Activated CD4-positive, alpha-beta T cell treated with anti-CD3 and anti-CD28 coated beads for 36 hours (primary cell): ENCODE data around the gene NPR2. TPM values are rescaled to one million over a fixed set of nuclear protein-coding genes. Genes with fewer than 3 reads are reported as not detected.
A peak's percentile ranks its signal among the peaks of the same experiment; 100 is the strongest.

Experiments
- ATAC-seq: fragments of 200-7000 bp; cut with Tn5 transposase; one replicate; pipeline ENCODE4 v1.10.0; 2021; ENCODE audit warnings: mild to moderate bottlenecking, moderate library complexity
- CTCF ChIA-PET: fragments of 350-600 bp; sonication (Branson Sonifier 250); formaldehyde crosslinking; loops from one replicate; lab custom pipeline; 2021; ENCODE audit warnings: antibody characterized with exemption; lab: Charles Lee
- POLR2A ChIA-PET: fragments of 350-600 bp; sonication (Branson Sonifier 250); formaldehyde crosslinking; loops from one replicate; lab custom pipeline; 2021; ENCODE audit warnings: antibody characterized with exemption, inconsistent platforms; lab: Charles Lee
- DNase-seq: peaks from one replicate; pipeline ENCODE4 v3.0.0-alpha.2; 2020
- H3K27ac Mint-ChIP-seq: one replicate; pipeline ENCODE4 v1.8.0; 2021; ENCODE audit warnings: mixed read lengths
- H3K27me3 Mint-ChIP-seq: one replicate; pipeline ENCODE4 v1.8.0; 2021; ENCODE audit warnings: mixed read lengths
- H3K36me3 Mint-ChIP-seq: one replicate; pipeline ENCODE4 v1.8.0; 2021; ENCODE audit warnings: low read depth, mixed read lengths
- H3K4me1 Mint-ChIP-seq: one replicate; pipeline ENCODE4 v1.8.0; 2021; ENCODE audit warnings: mixed read lengths
- H3K4me3 Mint-ChIP-seq: one replicate; pipeline ENCODE4 v1.8.0; 2021; ENCODE audit warnings: mild to moderate bottlenecking, moderate library complexity, mixed read lengths
- H3K9me3 Mint-ChIP-seq: one replicate; pipeline ENCODE4 v1.8.0; 2021; ENCODE audit warnings: low read depth, mixed read lengths
- intact Hi-C, 2 experiments: fragments of 100-400 bp; cut with DNase I in 1 of 2; cut with micrococcal nuclease in 1 of 2; formaldehyde crosslinking; loops; one replicate each; pipeline versions ENCODE4 v1.14.2 to v1.15.1; 2022 to 2024; cut with DNase I, micrococcal nuclease
- total RNA-seq, 2 experiments: library from RNA; stranded (reverse); gene quantifications; one replicate each; pipeline ENCODE4 v1.2.3, GENCODE V29; 2021

Gene NPR2
- total RNA-seq, 2 experiments from 2014 or later = 9.3 to 10.5 TPM

DNA sequence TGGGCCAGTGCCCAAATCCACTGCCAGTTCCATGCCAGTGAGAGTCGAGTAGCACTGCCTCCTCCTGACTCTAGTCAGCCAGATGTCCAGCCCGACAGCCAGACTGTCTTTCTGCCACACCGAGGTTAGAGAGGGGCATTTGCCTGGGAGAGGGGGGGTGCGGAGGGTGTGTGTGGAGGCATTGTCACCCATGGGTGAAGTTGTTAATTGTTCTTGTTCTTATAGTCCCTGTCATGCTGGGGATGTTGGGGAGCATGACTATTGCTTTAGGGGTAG is 41.2 kb upstream of the NPR2 start:
- no peaks in the 10 kb centered on the region for H3K27me3 Mint-ChIP-seq
- H3K27ac Mint-ChIP-seq = peak overlapping the region; percentile 88
- CTCF ChIA-PET = interaction anchor here (0.9 to 4.5 kb wide), 5 partner anchors 8 to 133 kb away, joined by 3 to 54 read pairs (median 5); partner anchors contain the start of genes CREB3 and TLN1
- ATAC-seq (no peak), DNase-seq (no peak)
- peaks cover 19% of the 10 kb centered on the region for H3K36me3 Mint-ChIP-seq
- peak overlapping the region; percentile 93 for H3K4me3 Mint-ChIP-seq
- peaks cover 37% of the 10 kb centered on the region for H3K4me1 Mint-ChIP-seq
- POLR2A ChIA-PET = interaction anchor here (1.1 to 3.3 kb wide), 2 partner anchors 18 to 48 kb away, joined by 3 to 14 read pairs; partner anchors contain the start of genes CREB3 and TLN1
- intact Hi-C loops = loop anchor here in 1 of 2 experiments (10.0 kb wide), 1 partner anchor 655 kb away; the partner anchor contains the start of gene RNF38
- H3K9me3 Mint-ChIP-seq = no peaks in the 10 kb centered on the region

DNA sequence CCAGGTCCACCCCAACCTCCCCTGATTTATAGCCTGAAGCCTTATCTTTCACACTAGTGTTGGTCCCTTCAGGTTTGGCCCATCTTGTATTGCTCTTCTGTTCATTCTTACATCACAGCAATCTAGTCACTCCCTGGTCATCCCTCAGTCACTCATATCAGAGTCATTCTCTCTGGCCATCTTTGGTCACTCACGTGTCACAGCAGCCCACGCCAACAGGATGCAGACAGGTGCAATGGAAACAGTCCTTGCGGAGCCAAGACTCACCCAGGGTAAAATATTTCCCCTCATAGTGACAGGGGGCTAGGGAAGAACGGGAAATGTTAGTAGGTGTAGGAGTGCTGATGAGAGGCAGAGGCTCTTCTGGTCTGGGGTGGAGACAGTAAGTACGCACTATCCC is 37.9 kb upstream of the NPR2 start:
- Mint-ChIP-seq H3K4me3 (no peak overlapping the region), H3K36me3 (peaks cover 19% of the 10 kb centered on the region), H3K9me3 (no peaks in the 10 kb centered on the region), H3K4me1 (peaks cover 26% of the 10 kb centered on the region), H3K27me3 (no peaks in the 10 kb centered on the region), H3K27ac (no peak overlapping the region)
- intact Hi-C loops = loop anchor here in 1 of 2 experiments (10.0 kb wide), 1 partner anchor 651 kb away; the partner anchor contains the start of gene RNF38
- ATAC-seq (no peak), DNase-seq (no peak)
- CTCF ChIA-PET = no interaction called here
- POLR2A ChIA-PET = no interaction called here

DNA sequence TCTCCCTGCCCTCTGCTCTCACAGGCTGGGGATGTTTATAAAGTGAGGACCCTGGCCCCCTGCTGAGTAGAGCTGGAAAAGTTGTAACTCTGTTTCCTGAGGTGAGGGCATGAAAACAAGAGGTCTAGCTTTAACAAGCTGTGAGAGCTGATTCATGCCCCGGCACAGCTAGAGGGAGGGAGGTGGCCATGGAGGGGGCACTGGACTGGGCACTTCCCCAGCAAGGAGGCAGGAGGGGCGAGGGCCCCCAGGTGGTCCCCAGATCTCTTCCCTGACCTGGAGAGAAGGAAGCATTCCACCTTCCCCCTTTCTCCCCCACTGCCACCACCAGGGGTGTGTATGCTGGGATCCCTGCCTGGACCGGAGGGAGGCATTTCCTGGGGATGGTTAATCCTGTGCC is 37.1 kb upstream of the NPR2 start, which contains the start of gene MSMP:
Gene MSMP (minus strand): TSS at position 13 of the 400 bp plus-strand sequence. CDS start 147 bp downstream, outside the sequence.
- no peaks in the 10 kb centered on the region for H3K9me3 Mint-ChIP-seq
- POLR2A ChIA-PET = no interaction called here

DNA sequence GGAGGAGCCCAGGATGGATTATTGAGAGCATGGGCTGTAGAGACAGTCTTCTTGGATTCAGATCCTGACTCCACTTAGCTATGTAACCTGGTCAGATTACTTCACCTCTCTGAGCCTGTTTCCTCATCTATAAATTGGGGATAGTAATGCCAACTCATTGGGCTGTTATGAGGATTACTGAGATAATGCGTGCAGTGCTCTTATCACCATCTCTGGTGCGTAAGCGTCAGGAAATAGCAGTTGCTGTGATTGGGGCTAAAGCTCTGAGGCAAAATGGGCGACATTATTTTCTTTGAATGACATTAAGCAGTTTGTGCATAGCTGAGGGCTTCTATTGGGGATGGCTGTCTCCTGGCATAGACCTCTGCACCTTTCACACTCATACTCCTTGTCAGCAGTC is 36.3 kb upstream of the NPR2 start:
- intact Hi-C loops = loop anchor here in 1 of 2 experiments (10.0 kb wide), 1 partner anchor 650 kb away; the partner anchor contains the start of gene RNF38
- no peak overlapping the region for H3K27ac Mint-ChIP-seq

More for the DNA sequence above, 37.1 kb upstream of the NPR2 start, which contains the start of gene MSMP:
- DNase-seq = no peak
- H3K36me3 Mint-ChIP-seq = peaks cover 24% of the 10 kb centered on the region
- ATAC-seq = no peak
- no peak within 1 kb of the TSS for H3K4me3 Mint-ChIP-seq
- no peaks in the 10 kb centered on the region for H3K27me3 Mint-ChIP-seq
- H3K27ac Mint-ChIP-seq = no peak within 1 kb of the TSS
- H3K4me1 Mint-ChIP-seq = peaks cover 33% of the 10 kb centered on the region
- intact Hi-C loops = loop anchor here in 1 of 2 experiments (10.0 kb wide), 1 partner anchor 651 kb away; the partner anchor contains the start of gene RNF38
- CTCF ChIA-PET = interaction anchor here (1.2 to 1.8 kb wide), 3 partner anchors 8 to 58 kb away, joined by 3 to 5 read pairs (median 4); no protein-coding TSS in a partner anchor

DNA sequence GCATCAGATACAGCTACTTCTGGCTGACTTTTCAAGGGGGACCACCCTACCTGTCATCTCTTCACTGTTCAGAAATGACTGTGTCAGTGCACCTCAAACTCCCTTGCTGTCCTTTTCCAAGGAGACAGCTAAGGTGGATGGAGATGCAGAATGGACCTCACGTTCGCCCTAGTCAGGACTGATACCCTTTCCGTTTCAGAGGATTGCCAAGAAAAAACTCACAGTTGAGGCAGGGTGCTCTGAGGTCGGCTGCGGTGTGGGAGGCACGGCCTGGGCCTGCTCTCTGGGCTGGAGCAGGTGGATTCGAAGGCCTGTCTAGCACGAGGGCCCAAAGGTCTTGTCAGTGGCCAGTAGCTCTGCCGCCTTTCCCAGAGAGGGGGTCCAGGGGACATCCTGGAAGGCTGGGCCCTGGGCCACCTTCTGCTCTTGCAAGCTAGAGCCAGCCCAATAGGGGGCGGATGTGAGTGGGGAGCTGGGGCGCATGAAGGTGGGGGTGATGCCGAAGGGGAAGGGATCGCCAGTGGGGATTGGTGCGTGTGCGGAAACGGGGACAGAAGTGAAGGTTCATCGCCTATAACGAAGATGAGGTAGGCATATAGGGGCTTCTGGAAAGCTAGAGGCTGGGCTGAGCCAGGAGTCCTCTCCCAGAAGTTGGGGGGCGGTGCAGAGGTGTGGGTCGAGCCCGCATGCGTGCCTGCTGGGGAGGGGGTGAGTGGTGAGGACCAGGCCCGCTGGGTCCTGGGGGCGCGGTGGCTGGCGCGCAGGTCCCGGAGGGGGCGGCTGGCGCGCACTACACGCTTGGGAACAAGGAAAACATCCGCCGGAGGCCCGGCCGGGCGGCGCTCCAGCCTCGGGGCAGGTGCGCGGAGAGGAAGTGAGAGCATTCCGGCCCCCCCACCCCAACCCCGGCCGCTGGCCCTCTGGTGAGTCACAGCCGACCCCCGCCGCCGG is 34.8 kb upstream of the NPR2 start:
- no peaks in the 10 kb centered on the region for H3K9me3 Mint-ChIP-seq
- peaks cover 27% of the 10 kb centered on the region for H3K36me3 Mint-ChIP-seq
- CTCF ChIA-PET = interaction anchor here (0.6 to 2.0 kb wide), 19 partner anchors 9 to 662 kb away, joined by 3 to 13 read pairs (median 4); partner anchors contain the start of genes CREB3, SPAG8 and TLN1

More for the DNA sequence above, 36.3 kb upstream of the NPR2 start:
- no peak overlapping the region for H3K4me3 Mint-ChIP-seq
- no peaks in the 10 kb centered on the region for H3K27me3 Mint-ChIP-seq
- H3K4me1 Mint-ChIP-seq = peaks cover 37% of the 10 kb centered on the region
- ATAC-seq = no peak
- ChIA-PET POLR2A (interaction anchor here (0.6 kb wide), 1 partner anchor 155 kb away, joined by 8 read pairs; no protein-coding TSS in a partner anchor), CTCF (interaction anchor here (0.8 to 1.8 kb wide), 7 partner anchors 9 to 770 kb away, joined by 3 to 6 read pairs (median 4); partner anchors contain the start of genes CREB3 and TLN1)
- no peak for DNase-seq
- no peaks in the 10 kb centered on the region for H3K9me3 Mint-ChIP-seq
- peaks cover 25% of the 10 kb centered on the region for H3K36me3 Mint-ChIP-seq

DNA sequence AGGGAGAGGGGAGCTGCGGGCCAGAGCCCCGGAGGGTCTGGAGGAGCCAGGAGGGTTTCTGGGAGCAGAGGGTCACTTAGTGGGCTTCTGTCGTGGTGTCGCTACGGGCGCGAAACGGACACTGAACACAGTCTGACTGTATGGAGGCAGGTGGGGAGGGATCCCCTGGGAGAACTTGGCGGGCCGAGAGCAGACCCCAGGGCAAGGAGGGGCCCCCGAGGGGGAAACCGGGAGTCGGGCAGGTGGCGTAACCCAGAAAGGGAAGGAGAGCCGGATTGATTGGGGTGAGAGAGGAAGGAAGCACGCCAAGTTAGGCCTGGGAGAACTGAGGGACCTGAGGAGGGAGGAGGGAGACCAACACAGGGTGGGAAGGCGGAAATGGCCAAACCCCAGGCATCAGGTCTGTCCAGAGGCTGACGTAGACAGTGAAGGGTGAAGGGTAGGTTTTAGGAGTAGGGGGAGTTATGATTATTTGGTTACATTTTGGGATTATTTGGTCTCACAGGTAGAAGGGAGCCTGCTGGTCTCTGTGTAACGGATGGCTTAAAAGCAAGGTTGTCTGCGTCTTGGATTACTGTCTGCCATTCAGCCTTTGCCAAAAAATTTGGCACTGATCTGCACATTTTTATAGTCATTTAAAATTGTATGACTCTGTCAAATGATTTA is 34.0 kb upstream of the NPR2 start:
- Mint-ChIP-seq H3K9me3 (no peaks in the 10 kb centered on the region), H3K36me3 (peaks cover 24% of the 10 kb centered on the region), H3K27me3 (no peaks in the 10 kb centered on the region), H3K4me1 (peaks cover 34% of the 10 kb centered on the region), H3K27ac (peak overlapping the region; percentile 91), H3K4me3 (peak overlapping the region; percentile 97)
- ChIA-PET POLR2A (no interaction called here), CTCF (interaction anchor here (0.7 to 2.0 kb wide), 11 partner anchors 10 to 125 kb away, joined by 3 to 13 read pairs (median 4); partner anchors contain the start of gene SPAG8)
- DNase-seq = peak; percentile 46
- intact Hi-C loops = loop anchor here (2.0 to 10.0 kb wide), 4 partner anchors 25 to 647 kb away; partner anchors contain the start of genes CREB3 (in 1 of the 2), HINT2 (in 1 of the 2), RNF38 (in 1 of the 2) and TESK1 (in 1 of the 2)
- ATAC-seq = peak; percentile 26

More for the DNA sequence above, 34.8 kb upstream of the NPR2 start:
- H3K4me1 Mint-ChIP-seq = peaks cover 34% of the 10 kb centered on the region
- ATAC-seq = peak; percentile 92
- no peaks in the 10 kb centered on the region for H3K27me3 Mint-ChIP-seq
- H3K4me3 Mint-ChIP-seq = peak overlapping the region; percentile 97
- peak overlapping the region; percentile 94 for H3K27ac Mint-ChIP-seq
- peak; percentile 92 for DNase-seq
- POLR2A ChIA-PET = interaction anchor here (0.7 kb wide), 1 partner anchor 126 kb away, joined by 3 read pairs; no protein-coding TSS in a partner anchor
- intact Hi-C loops = loop anchor here (1.0 to 10.0 kb wide), 5 partner anchors 24 to 648 kb away; partner anchors contain the start of genes HINT2 (in 2 of the 2), CREB3 (in 1 of the 2), RNF38 (in 1 of the 2) and TESK1 (in 1 of the 2)

GRCh38 chr9:35757892-35758275 is 33.5 kb upstream of the NPR2 start:
- ATAC-seq (no peak), DNase-seq (no peak)
- intact Hi-C loops = loop anchor here (2.0 to 10.0 kb wide), 4 partner anchors 25 to 647 kb away; partner anchors contain the start of genes CREB3 (in 1 of the 2), HINT2 (in 1 of the 2), RNF38 (in 1 of the 2) and TESK1 (in 1 of the 2)
- Mint-ChIP-seq H3K4me3 (peak overlapping the region; percentile 97), H3K4me1 (peaks cover 34% of the 10 kb centered on the region), H3K27ac (peak overlapping the region; percentile 77), H3K36me3 (peaks cover 22% of the 10 kb centered on the region), H3K27me3 (no peaks in the 10 kb centered on the region), H3K9me3 (no peaks in the 10 kb centered on the region)
- POLR2A ChIA-PET = no interaction called here
- CTCF ChIA-PET = interaction anchor here (0.8 to 1.7 kb wide), 3 partner anchors 9 to 124 kb away, joined by 3 to 7 read pairs (median 5); partner anchors contain the start of genes GBA2 and RGP1

GRCh38 chr9:35758475-35759050 is 32.8 kb upstream of the NPR2 start:
- POLR2A ChIA-PET = no interaction called here
- intact Hi-C loops = loop anchor here in 1 of 2 experiments (10.0 kb wide), 1 partner anchor 646 kb away; the partner anchor contains the start of gene RNF38
- H3K27me3 Mint-ChIP-seq = no peaks in the 10 kb centered on the region
- DNase-seq (no peak), ATAC-seq (no peak)
- CTCF ChIA-PET = interaction anchor here (0.9 to 1.7 kb wide), 2 partner anchors 9 to 24 kb away, joined by 5 to 7 read pairs; partner anchors contain the start of genes GBA2 and RGP1
- peaks cover 34% of the 10 kb centered on the region for H3K4me1 Mint-ChIP-seq
- peak overlapping the region; percentile 48 for H3K27ac Mint-ChIP-seq
- H3K4me3 Mint-ChIP-seq = peak overlapping the region; percentile 97
- no peaks in the 10 kb centered on the region for H3K9me3 Mint-ChIP-seq
- peaks cover 18% of the 10 kb centered on the region for H3K36me3 Mint-ChIP-seq

DNA sequence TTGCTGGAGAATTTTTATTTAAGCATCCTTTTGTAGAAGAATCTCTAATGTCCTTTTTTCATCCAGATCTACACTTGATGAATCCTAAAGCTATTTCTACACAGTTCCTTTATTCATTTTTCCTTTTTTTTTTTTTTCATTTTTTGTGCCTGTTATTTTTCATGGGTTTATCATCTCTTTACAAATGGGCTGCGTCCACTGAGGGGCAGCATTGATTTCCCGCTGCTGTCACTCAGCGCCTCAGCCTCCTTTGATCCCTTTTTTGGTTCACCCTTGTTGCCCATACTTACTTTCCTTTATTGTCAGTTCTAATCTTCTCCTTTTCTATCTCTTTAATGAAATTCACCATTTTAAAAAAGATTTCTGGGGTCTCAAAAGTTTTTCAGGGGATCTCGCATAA is 31.6 kb upstream of the NPR2 start:
- no peaks in the 10 kb centered on the region for H3K9me3 Mint-ChIP-seq
- no peak for DNase-seq
- ChIA-PET CTCF (interaction anchor here (0.7 to 3.5 kb wide), 9 partner anchors 12 to 881 kb away, joined by 3 to 9 read pairs (median 5); no protein-coding TSS in a partner anchor), POLR2A (no interaction called here)
- H3K4me1 Mint-ChIP-seq = peaks cover 34% of the 10 kb centered on the region
- H3K27me3 Mint-ChIP-seq = no peaks in the 10 kb centered on the region
- no peak overlapping the region for H3K4me3 Mint-ChIP-seq
- ATAC-seq = no peak
- intact Hi-C loops = loop anchor here in 1 of 2 experiments (10.0 kb wide), 1 partner anchor 645 kb away; the partner anchor contains the start of gene RNF38
- H3K27ac Mint-ChIP-seq = no peak overlapping the region
- H3K36me3 Mint-ChIP-seq = peaks cover 21% of the 10 kb centered on the region

DNA sequence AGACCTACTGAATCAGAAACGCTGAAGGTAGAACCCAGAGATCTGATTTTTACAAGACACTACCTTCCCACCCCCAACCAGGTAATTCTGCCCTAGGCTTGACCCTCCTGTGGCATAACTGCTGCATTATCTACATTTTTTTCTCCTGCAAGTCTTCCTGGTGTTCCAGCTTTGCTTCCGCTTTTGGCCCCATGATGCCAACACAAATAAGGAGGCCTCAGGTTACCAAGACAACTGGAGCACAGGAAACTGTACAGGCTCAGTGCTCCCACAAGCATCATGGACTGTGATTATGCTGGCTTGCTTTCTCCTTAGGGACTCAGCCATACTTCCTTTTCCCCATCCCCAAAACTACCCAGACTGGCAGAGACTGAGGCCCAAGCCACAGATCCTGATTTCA is 30.7 kb upstream of the NPR2 start:
- POLR2A ChIA-PET = interaction anchor here (1.0 kb wide), 1 partner anchor 12 kb away, joined by 6 read pairs; the partner anchor contains the start of genes GBA2 and RGP1

More for the DNA sequence above, 30.7 kb upstream of the NPR2 start:
- Mint-ChIP-seq H3K9me3 (no peaks in the 10 kb centered on the region), H3K4me3 (no peak overlapping the region), H3K36me3 (peaks cover 21% of the 10 kb centered on the region), H3K27me3 (no peaks in the 10 kb centered on the region), H3K4me1 (peaks cover 34% of the 10 kb centered on the region), H3K27ac (no peak overlapping the region)
- ATAC-seq = no peak
- intact Hi-C loops = no loop called here
- CTCF ChIA-PET = interaction anchor here (0.8 to 3.5 kb wide), 9 partner anchors 12 to 882 kb away, joined by 3 to 9 read pairs (median 5); no protein-coding TSS in a partner anchor
- DNase-seq = no peak
